Fibroblast of pulmonary artery (primary cell): ENCODE results near the gene KIF26B.

Experiments used
- DNase-seq: peaks from one replicate; pipeline ENCODE4 v3.0.0-alpha.2; 2010; ENCODE audit warnings: low read depth
- H3K4me3 ChIP-seq: replicated peaks from 2 replicates; pipeline ENCODE4 v1.5.1; 2011; ENCODE audit warnings: low read depth, mild to moderate bottlenecking, control low read depth, low read length, moderate library complexity
- TF ChIP-seq, protein P1 (sequence below): IDR thresholded peaks from 2 replicates; pipeline ENCODE4 v1.5.1; 2011; ENCODE audit warnings: mild to moderate bottlenecking, control low read depth, low read length, inconsistent platforms; ENCODE audit errors: missing control alignments

KIF26B gene

GRCh38 chr1:245180496-245181157, 25.8 kb downstream of the KIF26B start:
- DNase-seq = no peak
- H3K4me3 ChIP-seq = no peak overlapping the region
- TF ChIP-seq, protein P1, sequence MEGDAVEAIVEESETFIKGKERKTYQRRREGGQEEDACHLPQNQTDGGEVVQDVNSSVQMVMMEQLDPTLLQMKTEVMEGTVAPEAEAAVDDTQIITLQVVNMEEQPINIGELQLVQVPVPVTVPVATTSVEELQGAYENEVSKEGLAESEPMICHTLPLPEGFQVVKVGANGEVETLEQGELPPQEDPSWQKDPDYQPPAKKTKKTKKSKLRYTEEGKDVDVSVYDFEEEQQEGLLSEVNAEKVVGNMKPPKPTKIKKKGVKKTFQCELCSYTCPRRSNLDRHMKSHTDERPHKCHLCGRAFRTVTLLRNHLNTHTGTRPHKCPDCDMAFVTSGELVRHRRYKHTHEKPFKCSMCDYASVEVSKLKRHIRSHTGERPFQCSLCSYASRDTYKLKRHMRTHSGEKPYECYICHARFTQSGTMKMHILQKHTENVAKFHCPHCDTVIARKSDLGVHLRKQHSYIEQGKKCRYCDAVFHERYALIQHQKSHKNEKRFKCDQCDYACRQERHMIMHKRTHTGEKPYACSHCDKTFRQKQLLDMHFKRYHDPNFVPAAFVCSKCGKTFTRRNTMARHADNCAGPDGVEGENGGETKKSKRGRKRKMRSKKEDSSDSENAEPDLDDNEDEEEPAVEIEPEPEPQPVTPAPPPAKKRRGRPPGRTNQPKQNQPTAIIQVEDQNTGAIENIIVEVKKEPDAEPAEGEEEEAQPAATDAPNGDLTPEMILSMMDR = no peak

DNA sequence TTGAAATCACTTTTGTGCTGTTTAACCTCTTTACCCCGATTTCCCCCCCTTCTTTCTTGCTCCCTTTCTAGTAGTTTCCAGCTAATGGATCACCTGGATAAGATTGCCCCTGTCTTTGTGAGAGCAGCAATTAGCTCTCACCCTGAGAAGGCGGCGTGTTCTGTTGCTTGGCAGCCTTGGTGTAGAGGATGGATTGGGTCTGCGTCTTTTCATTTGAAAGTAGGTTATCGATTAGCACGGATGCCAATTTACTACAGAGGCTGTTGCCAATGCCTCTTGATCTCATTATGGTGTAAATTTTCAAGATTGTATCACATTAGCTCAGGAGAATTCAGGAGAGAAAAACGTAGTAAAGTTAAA, 26.4 kb downstream of the KIF26B start:
- TF ChIP-seq, protein P1 = no peak
- no peak for DNase-seq
- H3K4me3 ChIP-seq = no peak overlapping the region

DNA sequence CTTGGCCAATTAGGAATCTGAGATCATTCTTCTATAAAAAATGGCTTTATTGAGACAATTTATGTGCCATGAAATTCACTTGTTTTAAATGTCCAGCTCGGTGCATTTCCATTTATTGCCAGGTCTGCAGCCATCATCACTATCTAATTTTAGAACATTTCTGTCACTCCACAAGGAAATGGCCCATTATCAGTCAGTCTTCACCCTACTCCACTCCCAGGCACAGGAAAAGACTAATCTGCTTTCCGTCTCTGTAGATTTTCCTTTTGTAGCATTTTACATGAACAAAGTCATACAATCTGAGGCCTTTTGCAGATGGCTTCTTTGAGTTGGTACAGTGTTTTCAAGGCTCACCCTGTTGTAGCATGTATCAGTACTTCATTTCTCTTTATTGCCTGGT, 27.2 kb downstream of the KIF26B start:
- no peak overlapping the region for H3K4me3 ChIP-seq
- TF ChIP-seq, protein P1 = no peak
- no peak for DNase-seq

- TF ChIP-seq, protein P1 = no peak
- peak; percentile 16 for DNase-seq
- H3K4me3 ChIP-seq = no peak overlapping the region
Observed at GRCh38 chr1:245183429-245183828, 28.6 kb downstream of the KIF26B start.

DNA sequence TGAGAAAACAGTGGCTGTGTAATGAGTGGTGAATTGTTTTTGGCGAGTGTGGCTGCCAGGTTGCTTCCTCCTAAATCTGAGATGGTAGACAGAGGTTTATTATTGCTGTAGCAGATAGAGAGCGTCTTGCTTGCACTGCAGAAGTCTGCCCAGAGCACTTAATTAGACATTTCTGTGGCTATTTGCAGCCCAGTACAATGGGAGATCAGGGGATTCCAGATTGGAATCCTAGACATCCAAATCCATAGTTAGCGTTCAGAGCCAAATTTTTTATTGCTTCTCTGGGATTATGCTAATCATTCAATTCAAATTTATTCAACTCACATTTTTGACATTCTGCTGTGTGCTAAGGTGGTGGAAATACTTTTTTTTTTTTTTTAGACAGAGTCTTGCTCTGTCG, 30.0 kb downstream of the KIF26B start:
- TF ChIP-seq, protein P1 = no peak
- no peak for DNase-seq
- no peak overlapping the region for H3K4me3 ChIP-seq

GRCh38 chr1:245188403-245188802, 33.6 kb downstream of the KIF26B start:
- TF ChIP-seq, protein P1 = no peak
- no peak overlapping the region for H3K4me3 ChIP-seq
- DNase-seq = no peak

GRCh38 chr1:245195398-245195797, 40.6 kb downstream of the KIF26B start:
- TF ChIP-seq, protein P1 = no peak
- DNase-seq = no peak

More at GRCh38 chr1:245195398-245195797, 40.6 kb downstream of the KIF26B start:
- no peak overlapping the region for H3K4me3 ChIP-seq
